GM10248 (cell line): Measurements from ENCODE around the gene ISG20.
A peak's percentile ranks its signal among the peaks of the same experiment; 100 is the strongest.

Experiments used
- CTCF ChIA-PET: fragments of 300-600 bp; sonication (Branson Sonifier 250); formaldehyde crosslinking; extraction: SDS; loops from one replicate; lab custom pipeline; 2021; ENCODE audit warnings: antibody characterized with exemption; lab: Yijun Ruan, JAX
- POLR2A ChIA-PET: fragments of 350-650 bp; sonication (Branson Sonifier 250); formaldehyde crosslinking; extraction: SDS; loops from one replicate; lab custom pipeline; 2020; ENCODE audit warnings: antibody characterized with exemption; lab: Yijun Ruan, JAX
- DNase-seq: peaks from one replicate; pipeline ENCODE4 v3.0.0; 2012; ENCODE audit errors: extremely low spot score
- TF ChIP-seq, protein P1 (sequence below): IDR thresholded peaks from 2 replicates; pipeline ENCODE4 v1.5.1; 2012; ENCODE audit warnings: mild to moderate bottlenecking, low read depth; ENCODE audit errors: extremely low read depth, missing control alignments, control extremely low read depth

The ISG20 gene

DNA sequence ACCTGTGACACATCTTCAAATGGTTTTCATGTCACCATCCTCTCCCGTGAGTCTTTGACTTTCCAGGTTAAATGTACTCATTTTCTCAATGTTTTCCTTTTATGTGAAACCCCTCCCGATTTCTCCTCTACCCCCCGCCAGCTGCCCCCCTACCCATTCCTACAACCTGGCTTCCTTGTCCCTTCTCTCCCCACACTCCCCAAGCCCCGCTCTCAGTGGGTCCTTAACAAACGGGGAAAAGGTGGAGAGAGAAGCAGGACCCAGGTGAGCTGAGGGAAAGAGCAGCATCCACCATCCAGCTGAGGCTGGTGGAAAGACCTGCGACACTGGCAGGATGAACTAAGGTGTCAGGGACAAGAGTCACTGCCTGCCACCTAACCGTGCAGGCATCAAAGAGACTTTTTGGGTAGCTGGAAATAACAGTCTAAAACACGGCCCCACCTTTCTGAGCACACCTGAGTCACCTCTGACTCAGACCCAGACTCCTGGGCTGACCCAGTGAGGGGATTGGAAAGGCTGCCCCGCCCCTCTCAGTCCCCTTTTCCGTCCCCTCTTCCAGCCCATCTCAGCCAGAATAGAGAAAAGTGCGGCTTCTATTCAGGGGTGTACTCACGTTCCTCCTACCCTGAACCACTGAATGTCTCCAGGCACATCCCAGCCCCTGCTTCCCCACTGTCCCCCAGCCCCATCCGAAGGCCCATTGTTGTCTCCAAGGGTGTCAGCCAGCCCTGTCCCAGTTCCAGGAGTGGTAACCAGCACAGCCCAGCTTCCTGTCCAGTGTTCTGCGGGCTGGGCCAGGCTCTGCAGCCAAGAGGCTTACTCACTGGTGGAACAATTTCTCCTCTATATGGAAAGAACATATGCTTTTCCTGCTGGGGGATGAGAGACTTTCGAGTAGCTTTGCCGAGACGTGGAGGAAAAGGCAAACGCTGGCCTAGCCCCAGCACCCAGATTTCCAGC lies 20.4 kb downstream of the ISG20 start:
- TF ChIP-seq, protein P1, sequence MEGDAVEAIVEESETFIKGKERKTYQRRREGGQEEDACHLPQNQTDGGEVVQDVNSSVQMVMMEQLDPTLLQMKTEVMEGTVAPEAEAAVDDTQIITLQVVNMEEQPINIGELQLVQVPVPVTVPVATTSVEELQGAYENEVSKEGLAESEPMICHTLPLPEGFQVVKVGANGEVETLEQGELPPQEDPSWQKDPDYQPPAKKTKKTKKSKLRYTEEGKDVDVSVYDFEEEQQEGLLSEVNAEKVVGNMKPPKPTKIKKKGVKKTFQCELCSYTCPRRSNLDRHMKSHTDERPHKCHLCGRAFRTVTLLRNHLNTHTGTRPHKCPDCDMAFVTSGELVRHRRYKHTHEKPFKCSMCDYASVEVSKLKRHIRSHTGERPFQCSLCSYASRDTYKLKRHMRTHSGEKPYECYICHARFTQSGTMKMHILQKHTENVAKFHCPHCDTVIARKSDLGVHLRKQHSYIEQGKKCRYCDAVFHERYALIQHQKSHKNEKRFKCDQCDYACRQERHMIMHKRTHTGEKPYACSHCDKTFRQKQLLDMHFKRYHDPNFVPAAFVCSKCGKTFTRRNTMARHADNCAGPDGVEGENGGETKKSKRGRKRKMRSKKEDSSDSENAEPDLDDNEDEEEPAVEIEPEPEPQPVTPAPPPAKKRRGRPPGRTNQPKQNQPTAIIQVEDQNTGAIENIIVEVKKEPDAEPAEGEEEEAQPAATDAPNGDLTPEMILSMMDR: no peak
- ChIA-PET POLR2A (no interaction called here), CTCF (interaction anchor here (1.2 to 3.3 kb wide), 5 partner anchors 12 to 176 kb away, joined by 4 to 17 read pairs (median 5); no protein-coding TSS in a partner anchor)
- no peak for DNase-seq

DNA sequence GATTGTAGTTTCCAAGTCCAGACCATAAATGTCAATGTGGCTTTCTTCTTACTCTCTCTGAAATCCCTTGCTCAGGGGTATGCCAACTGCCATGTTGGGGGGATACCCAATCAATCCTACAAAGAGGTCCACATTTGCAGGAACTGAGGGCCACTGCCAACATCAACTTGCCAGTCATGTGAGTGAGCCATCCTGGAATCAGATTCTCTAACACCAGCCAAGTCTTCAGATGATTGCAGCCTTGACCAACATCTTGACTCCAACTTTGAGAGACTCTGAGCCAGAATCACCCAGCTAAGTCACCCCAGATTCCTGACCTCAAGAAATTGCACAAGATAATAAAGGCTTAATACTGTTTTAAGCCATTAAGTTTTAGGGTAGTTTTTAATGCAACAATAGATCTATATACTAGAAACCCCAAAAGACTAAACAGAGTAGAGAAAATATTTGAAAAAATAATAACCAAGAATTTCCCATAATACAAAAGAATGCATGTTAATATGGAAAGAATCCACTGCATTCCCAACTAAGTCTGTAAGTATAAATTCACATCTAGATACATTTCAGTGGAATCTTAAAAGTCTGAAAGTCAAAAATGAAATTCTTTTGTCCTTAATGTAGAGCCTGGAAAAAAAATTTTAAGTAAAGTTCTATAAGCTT lies 22.4 kb downstream of the ISG20 start:
- DNase-seq: no peak
- ChIA-PET POLR2A (no interaction called here), CTCF (interaction anchor here (0.9 kb wide), 1 partner anchor 37 kb away, joined by 3 read pairs; no protein-coding TSS in a partner anchor)
- TF ChIP-seq, protein P1: no peak

DNA sequence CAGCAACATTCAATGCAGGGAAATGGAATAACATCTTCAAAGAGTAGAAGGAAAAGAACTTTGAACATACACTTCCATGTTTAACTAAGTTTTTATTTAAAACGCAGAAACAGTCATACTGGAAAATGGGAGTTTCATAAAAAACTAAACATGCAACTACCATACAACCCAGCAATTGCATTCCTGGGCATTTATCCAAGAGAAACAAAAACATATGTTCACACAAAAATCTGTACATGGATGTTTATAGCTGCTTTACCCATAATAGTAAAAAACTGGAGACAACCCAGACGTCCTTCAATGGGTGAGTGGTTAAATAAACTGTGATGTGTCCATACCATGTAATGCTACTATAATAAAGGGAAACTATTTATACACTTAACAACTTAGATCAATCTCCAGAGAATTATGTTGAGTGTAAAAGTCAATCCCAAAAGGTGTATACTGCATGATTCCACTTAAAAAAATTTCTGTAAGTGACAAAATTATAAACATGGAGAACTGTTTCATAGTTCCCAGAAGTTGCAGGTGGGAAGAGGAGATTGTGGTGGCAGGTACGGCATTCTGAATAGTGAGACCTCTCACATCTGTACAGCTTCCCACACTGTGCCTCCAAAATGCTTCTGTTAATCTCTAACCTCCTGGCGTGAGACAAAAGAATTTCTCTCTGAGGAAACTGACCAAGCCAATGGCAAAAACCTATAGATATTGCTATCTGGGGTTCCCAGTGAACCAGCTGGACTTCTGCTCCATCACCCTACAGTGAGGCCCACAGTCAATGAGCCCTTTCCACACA lies 23.1 kb downstream of the ISG20 start:
- POLR2A ChIA-PET: no interaction called here
- TF ChIP-seq, protein P1: no peak
- no peak for DNase-seq
- CTCF ChIA-PET: interaction anchor here (0.9 to 1.5 kb wide), 2 partner anchors 37 to 173 kb away, joined by 3 read pairs; no protein-coding TSS in a partner anchor

DNA sequence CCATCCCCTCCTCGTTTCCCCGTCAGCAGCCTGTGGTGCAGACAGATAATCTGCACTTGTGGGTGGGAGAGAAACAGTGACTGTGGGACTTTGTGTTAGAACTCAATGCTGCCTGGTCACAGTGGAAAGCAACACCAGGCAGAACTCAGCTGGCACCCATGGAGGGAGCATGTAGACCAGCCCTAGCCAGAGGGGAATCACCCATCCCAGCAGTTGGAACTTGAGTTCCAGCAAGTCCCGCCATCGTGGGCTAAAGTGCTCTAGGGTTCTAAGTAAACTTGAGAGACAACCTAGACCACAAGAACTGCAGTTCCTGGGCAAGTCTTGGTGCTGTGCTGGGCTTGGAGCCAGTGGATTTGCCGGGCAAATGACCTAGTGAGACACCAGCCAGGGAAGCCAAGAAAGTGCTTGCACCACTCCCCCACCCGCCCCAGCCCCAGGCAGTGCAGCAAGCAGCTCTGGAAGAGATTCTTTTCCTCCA lies 24.4 kb downstream of the ISG20 start:
- DNase-seq: no peak
- ChIA-PET POLR2A (interaction anchor here (0.6 kb wide), 1 partner anchor 668 kb away, joined by 3 read pairs; no protein-coding TSS in a partner anchor), CTCF (interaction anchor here (0.7 to 4.2 kb wide), 5 partner anchors 19 to 188 kb away, joined by 3 to 25 read pairs (median 5); no protein-coding TSS in a partner anchor)
- TF ChIP-seq, protein P1: no peak

DNA sequence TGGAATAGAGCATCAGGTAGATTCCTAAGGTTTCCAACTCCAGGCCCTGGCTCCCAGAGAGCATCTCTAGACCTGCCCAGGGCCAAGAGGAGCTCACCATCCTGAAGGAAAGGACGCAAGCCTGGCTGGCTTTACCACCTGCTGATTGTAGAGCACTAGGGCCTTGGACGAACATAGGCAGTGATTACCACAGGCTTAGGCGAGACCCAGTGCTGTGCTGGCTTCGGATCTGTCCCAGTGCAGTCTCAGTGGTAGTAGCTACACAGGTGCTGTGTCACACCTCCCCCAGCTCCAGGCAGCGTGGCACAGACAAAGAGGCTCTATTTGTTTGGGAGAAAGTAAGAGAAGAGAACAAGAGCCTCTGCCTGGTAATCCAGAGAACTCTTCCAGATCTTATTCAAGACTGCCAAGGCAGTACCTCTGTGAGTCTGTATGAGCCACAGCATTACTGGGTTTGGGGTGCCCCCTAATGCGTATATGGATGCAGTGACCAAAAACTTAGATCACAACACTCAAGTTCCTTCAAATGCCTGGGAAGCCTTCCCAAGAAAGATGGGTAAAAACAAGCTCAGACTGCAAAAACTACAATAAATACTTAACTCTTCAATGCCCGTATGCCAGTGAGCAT lies 25.4 kb downstream of the ISG20 start:
- TF ChIP-seq, protein P1: peak; percentile 33
- ChIA-PET CTCF (interaction anchor here (0.7 to 4.2 kb wide), 8 partner anchors 9 to 196 kb away, joined by 3 to 25 read pairs (median 4); no protein-coding TSS in a partner anchor), POLR2A (no interaction called here)
- no peak for DNase-seq
